NCI-H1930 (cell line): Measurements from ENCODE around the gene ACP3.
"Not testable (repeated sequence)": the region's sequence is repeated elsewhere in the genome, so short reads cannot be mapped to it uniquely, and the experiment has no call there.

Source experiments
- DNase-seq, 2 experiments: peaks; one replicate each; lab custom pipeline; 2025; lab: John Stamatoyannopoulos, UW

Gene ACP3

GRCh38 chr3:132360717-132361116 is 43.5 kb downstream of the ACP3 start:
- no peak for DNase-seq

- DNase-seq = no peak
These were observed 45.1 kb downstream of the ACP3 start for GRCh38 chr3:132362329-132362728.

- no peak for DNase-seq
These were observed 51.3 kb downstream of the ACP3 start for GRCh38 chr3:132368515-132368914.

- no peak for DNase-seq
These were observed 51.8 kb downstream of the ACP3 start for GRCh38 chr3:132368962-132369361.

GRCh38 chr3:132376945-132377354 is 59.7 kb downstream of the ACP3 start:
- not testable (repeated sequence) for DNase-seq

GRCh38 chr3:132378048-132378762 is 61.0 kb downstream of the ACP3 start:
- DNase-seq = no peak

- peak in 1 of 2 experiments; percentile 5 for DNase-seq
These were observed 61.6 kb downstream of the ACP3 start for GRCh38 chr3:132378846-132379245.

- no peak for DNase-seq
These were observed 63.7 kb downstream of the ACP3 start for GRCh38 chr3:132380920-132381319.

GRCh38 chr3:132381348-132381944 is 64.2 kb downstream of the ACP3 start:
- DNase-seq = no peak

- DNase-seq = no peak
These were observed 65.1 kb downstream of the ACP3 start for GRCh38 chr3:132382267-132382666.

GRCh38 chr3:132382688-132383194 is 65.5 kb downstream of the ACP3 start:
- no peak for DNase-seq

GRCh38 chr3:132386259-132386658 is 69.1 kb downstream of the ACP3 start:
- no peak for DNase-seq

GRCh38 chr3:132392675-132393074 is 75.5 kb downstream of the ACP3 start:
- not testable (repeated sequence) for DNase-seq

- DNase-seq = no peak
These were observed 77.1 kb downstream of the ACP3 start for GRCh38 chr3:132394320-132394719.

- DNase-seq = no peak
These were observed 77.9 kb downstream of the ACP3 start for GRCh38 chr3:132395126-132395525.

GRCh38 chr3:132396255-132396654 is 79.0 kb downstream of the ACP3 start:
- no peak for DNase-seq

- not testable (repeated sequence) for DNase-seq
These were observed 79.6 kb downstream of the ACP3 start for GRCh38 chr3:132396776-132397175.

- DNase-seq = peak in 1 of 2 experiments; percentile 15
These were observed 82.1 kb downstream of the ACP3 start for GRCh38 chr3:132399054-132399929.

GRCh38 chr3:132401255-132401654 is 84.0 kb downstream of the ACP3 start:
- DNase-seq = no peak

GRCh38 chr3:132404276-132404675 is 87.1 kb downstream of the ACP3 start:
- no peak for DNase-seq

GRCh38 chr3:132405188-132405587 is 88.0 kb downstream of the ACP3 start:
- peak in 1 of 2 experiments; percentile 15 for DNase-seq

- DNase-seq = no peak
These were observed 88.5 kb downstream of the ACP3 start for GRCh38 chr3:132405609-132406299.
